ENCODE results near the gene DPF3. TPM values are rescaled to one million over a fixed set of nuclear protein-coding genes. Genes with fewer than 3 reads are reported as not detected.

The DPF3 gene
- total RNA-seq: 34.4 TPM

DNA sequence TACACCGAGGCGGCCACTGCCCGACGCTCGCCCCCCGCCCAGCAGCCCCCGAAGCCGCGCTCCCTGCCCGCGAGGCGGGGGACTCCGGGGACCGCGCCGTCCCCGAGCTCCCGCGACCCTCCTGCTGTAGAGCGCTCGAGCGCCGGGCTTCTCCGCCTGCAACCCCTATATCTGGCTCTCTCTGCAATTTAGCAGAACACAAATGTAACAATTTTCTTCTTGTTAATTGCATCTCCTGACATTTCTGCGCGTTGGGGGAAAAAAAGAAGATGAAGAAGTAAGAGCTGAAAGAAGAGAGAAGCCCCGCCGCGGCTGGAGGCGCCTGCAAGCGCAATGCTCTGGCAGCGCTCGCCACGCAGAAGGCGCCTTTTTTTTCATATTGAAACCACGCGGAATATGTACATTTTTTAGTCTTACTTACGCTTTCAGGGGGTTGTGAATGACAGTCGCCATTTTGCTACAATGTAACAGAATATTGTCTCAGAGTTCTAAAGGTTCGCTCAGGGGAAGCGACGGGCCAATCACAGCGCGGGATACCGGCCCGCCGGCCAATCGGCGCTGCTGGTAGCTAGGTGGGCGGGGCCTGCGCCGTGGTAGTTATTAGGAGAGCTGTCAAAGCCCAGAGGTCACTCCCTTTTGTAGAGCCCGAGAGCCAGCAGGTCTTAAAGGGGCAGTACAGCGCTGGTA, at the start of gene DPF3:
Gene DPF3, minus strand, starts transcription at position 466 of the 687 bp plus-strand sequence. Its CDS starts 13 bp downstream, at position 453.

DNA sequence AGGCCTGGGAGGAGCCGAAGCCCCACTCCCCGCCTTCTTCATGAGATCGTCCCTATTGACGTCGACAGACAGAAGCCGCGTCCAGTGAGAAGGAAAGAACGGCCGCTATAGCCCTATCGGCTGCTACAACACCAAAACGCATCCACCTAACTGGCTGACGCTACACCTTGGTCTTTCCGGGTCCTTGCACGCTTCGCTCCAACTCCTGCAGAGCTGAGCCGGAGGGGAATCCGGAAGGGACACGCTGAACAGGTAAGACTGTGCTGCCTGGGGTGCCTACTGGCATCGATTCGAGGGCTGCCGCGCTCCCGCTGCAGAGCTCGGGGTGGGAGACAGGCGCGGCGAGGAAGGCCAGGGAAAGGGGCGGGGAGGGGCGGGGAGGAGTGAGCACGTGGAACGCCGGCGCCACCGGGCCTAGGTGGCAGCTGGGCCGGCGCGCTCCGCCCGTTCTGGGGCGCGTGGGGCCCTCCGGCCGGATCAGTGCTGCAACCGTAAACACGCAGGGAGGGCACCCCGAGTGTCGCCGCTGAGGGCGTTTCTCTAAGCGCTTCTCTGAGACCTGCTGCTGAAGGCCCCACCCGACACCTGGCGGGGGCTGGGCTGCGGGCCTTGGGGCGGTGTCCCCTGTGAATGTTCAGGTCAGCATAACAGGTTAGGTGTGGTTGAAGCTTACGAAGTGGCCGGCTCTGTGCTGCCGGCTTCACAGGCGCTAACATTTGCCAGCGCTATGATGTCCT, 32.6 kb upstream of the DPF3 start, which contains the start of gene DCAF4:
Gene DCAF4, plus strand, starts transcription at position 173 of the 737 bp plus-strand sequence. CDS start 11,515 bp downstream, outside the sequence.

Other genes with a start within 250 kb of the DPF3 start
- gene DCAF4, start 32.4 kb upstream of the DPF3 start, total RNA-seq: 11.3 TPM
- gene ZFYVE1, start 133.0 kb upstream of the DPF3 start, total RNA-seq: 23.7 TPM
- gene RBM25, start 164.4 kb upstream of the DPF3 start, total RNA-seq: 108 TPM
- gene PSEN1, start 242.4 kb upstream of the DPF3 start, total RNA-seq: 67.2 TPM